ENCODE measurements around the gene IFITM2. TPM values are rescaled to one million over a fixed set of nuclear protein-coding genes. Genes with fewer than 3 reads are reported as not detected.

The IFITM2 gene
- total and polyA plus RNA-seq, 2 donors (not counting 1 experiment from before 2014, with no cell fraction given) = 51.2 to 714 TPM

DNA sequence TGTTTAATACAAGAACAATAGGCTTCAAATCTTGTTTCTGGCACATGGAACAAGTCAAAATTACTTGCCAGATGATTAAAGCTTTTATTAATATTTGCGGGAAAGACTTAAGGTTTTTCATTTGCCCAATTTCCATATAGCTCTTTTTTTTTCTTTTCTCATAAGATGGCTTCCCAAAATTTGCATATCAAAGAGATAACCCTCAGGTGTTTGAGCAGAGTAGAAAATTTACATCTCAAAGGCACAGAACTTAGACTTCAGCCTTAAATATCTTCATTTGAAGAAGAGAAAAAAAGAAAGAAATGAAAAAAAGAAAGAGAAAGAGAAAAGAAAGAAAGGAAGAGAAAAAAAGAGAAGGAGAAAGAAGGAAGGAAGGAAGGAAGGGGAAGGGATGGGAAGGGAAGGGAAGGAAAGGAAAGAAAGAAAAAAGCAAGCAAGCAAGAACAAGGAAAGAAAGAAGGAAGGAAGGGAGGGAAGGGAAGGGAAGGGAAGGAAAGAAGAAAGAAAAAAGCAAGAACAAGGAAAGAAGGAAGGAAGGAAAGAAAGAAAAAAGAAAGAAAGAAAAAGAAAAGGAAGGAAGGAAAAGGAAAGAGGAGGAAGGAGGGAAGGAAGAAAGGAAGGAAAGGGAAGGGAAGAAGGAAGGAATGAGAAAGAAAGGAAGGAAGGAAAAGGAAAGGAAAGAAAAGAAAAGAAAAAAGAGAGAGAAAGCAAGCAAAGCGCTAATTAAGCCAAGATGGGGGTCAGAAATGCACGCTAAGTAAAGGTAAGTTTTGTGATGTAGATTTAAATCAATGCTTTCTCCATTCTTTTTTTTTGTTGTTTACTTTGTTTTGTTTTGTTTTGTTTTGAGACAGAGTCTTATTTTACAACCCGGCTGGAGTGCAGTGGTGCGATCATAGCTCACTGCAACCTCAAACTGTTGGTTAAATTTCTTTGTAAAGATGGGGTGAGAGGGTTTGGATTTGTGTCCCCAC is 33.2 kb downstream of the IFITM2 start:
- Histone ChIP-seq H3K27ac (ENCODE audit: insufficient read depth, low read length) (no peak overlapping the region), H3K9ac (ENCODE audit: insufficient read depth, low read length) (no peak overlapping the region), H3K36me3 (ENCODE audit: control insufficient read depth, insufficient read depth, low read length) (no peaks in the 10 kb centered on the region), H3K4me3 (replicated peaks in 1 of 4; ENCODE audit: control extremely low read depth in 1 of 4, insufficient read depth in 1 of 4, low read depth in 3 of 4, low read length in 4 of 4) (no peak overlapping the region), H3K4me2 (ENCODE audit: extremely low read depth, insufficient read depth, low read length) (no peak overlapping the region), H3K9me3 (ENCODE audit: control insufficient read depth, insufficient read depth, low read depth, low read length) (no peaks in the 10 kb centered on the region), H4K20me1 (ENCODE audit: control insufficient read depth, extremely low read depth, insufficient read depth, low read length) (no peaks in the 10 kb centered on the region), H3K4me1 (ENCODE audit: control insufficient read depth, extremely low read depth, insufficient read depth, low read length) (no peaks in the 10 kb centered on the region), H3K79me2 (ENCODE audit: control insufficient read depth, insufficient read depth, low read length) (no peaks in the 10 kb centered on the region), H2AFZ (ENCODE audit: low read length) (no peak overlapping the region), H3K27me3 (ENCODE audit: control insufficient read depth, insufficient read depth, low read length) (no peaks in the 10 kb centered on the region)
- TF ChIP-seq EZH2 (IDR thresholded peaks at IDR 0.05; ENCODE audit: low read length, missing control alignments) = no peak
- TF ChIP-seq, protein P1, sequence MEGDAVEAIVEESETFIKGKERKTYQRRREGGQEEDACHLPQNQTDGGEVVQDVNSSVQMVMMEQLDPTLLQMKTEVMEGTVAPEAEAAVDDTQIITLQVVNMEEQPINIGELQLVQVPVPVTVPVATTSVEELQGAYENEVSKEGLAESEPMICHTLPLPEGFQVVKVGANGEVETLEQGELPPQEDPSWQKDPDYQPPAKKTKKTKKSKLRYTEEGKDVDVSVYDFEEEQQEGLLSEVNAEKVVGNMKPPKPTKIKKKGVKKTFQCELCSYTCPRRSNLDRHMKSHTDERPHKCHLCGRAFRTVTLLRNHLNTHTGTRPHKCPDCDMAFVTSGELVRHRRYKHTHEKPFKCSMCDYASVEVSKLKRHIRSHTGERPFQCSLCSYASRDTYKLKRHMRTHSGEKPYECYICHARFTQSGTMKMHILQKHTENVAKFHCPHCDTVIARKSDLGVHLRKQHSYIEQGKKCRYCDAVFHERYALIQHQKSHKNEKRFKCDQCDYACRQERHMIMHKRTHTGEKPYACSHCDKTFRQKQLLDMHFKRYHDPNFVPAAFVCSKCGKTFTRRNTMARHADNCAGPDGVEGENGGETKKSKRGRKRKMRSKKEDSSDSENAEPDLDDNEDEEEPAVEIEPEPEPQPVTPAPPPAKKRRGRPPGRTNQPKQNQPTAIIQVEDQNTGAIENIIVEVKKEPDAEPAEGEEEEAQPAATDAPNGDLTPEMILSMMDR (conservative IDR thresholded peaks at IDR 0.05 in 1 of 2, IDR thresholded peaks at IDR 0.05 in 1 of 2; ENCODE audit: low read depth in 1 of 2, low read length in 2 of 2) = no peak
- no peak for DNase-seq (ENCODE audit: low read depth in 2 of 2)

DNA sequence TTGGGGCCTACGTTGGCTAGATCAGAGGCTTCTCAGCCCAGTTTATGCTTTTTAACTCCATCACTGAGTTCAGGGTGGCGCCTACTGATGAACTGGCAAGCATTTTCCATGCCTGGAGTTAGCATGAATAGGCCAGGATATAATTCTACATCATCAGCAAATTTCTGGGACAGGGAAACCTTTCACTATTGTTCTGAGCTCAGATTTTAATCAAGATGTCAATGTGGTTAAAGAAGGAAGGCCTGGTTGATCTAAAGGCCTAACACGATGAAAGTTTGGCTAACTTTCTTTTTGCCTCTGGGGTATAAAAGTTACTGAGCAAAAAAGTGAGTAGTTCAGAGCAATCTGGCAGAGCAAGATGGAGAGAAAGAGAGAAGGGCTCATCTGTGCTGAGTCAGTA is 34.7 kb downstream of the IFITM2 start:
- H2AFZ ChIP-seq (ENCODE audit: low read length) = no peak overlapping the region
- no peaks in the 10 kb centered on the region for H3K27me3 ChIP-seq (ENCODE audit: control insufficient read depth, insufficient read depth, low read length)
- no peak overlapping the region for H3K27ac ChIP-seq (ENCODE audit: insufficient read depth, low read length)
- no peaks in the 10 kb centered on the region for H3K79me2 ChIP-seq (ENCODE audit: control insufficient read depth, insufficient read depth, low read length)
- no peaks in the 10 kb centered on the region for H3K36me3 ChIP-seq (ENCODE audit: control insufficient read depth, insufficient read depth, low read length)
- no peaks in the 10 kb centered on the region for H4K20me1 ChIP-seq (ENCODE audit: control insufficient read depth, extremely low read depth, insufficient read depth, low read length)
- H3K9ac ChIP-seq (ENCODE audit: insufficient read depth, low read length) = no peak overlapping the region
- no peaks in the 10 kb centered on the region for H3K4me1 ChIP-seq (ENCODE audit: control insufficient read depth, extremely low read depth, insufficient read depth, low read length)
- no peaks in the 10 kb centered on the region for H3K9me3 ChIP-seq (ENCODE audit: control insufficient read depth, insufficient read depth, low read depth, low read length)
- TF ChIP-seq, protein P1 (conservative IDR thresholded peaks at IDR 0.05 in 1 of 2, IDR thresholded peaks at IDR 0.05 in 1 of 2; ENCODE audit: low read depth in 1 of 2, low read length in 2 of 2) = no peak
- no peak for TF ChIP-seq EZH2 (IDR thresholded peaks at IDR 0.05; ENCODE audit: low read length, missing control alignments)
- no peak for DNase-seq (ENCODE audit: low read depth in 2 of 2)
- H3K4me3 ChIP-seq (replicated peaks in 1 of 4; ENCODE audit: control extremely low read depth in 1 of 4, insufficient read depth in 1 of 4, low read depth in 3 of 4, low read length in 4 of 4) = no peak overlapping the region
- no peak overlapping the region for H3K4me2 ChIP-seq (ENCODE audit: extremely low read depth, insufficient read depth, low read length)

DNA sequence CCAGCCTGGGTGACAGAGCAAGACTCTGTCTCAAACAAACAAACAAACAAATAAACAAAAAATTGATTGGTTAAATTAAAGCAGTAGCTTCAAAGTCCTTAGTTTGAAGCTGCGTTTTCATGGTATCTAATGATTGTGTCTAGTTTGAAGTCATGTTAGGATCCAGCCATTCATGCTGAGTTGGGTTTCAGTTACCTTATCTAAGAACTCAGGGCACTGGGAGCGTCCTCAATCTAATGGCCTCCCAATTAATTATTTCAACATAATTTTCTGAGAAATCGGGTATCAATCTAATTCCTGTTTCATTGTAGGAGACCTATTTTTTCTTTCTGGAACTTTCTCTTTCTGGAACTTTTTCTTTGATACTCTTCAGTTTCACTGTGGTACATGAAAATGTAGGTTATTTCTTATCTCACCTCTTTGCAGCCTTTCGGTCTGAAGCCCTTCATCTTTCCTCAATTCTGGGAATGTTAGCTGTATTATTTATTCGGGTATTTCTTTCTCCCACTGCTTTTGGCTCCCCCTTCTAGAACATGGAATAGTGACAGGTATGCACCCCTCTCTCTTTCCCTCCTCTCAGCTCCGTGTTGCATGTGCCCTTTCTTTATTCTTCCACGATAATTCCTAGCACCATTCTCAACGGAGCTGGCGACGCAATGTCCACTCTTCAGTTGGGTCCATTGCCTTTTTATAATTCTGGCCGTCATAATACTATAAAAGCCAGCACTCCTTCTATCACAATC is 37.4 kb downstream of the IFITM2 start:
- no peaks in the 10 kb centered on the region for H3K36me3 ChIP-seq (ENCODE audit: control insufficient read depth, insufficient read depth, low read length)
- no peaks in the 10 kb centered on the region for H4K20me1 ChIP-seq (ENCODE audit: control insufficient read depth, extremely low read depth, insufficient read depth, low read length)

More for the DNA sequence above, 37.4 kb downstream of the IFITM2 start:
- no peak overlapping the region for H2AFZ ChIP-seq (ENCODE audit: low read length)
- no peaks in the 10 kb centered on the region for H3K27me3 ChIP-seq (ENCODE audit: control insufficient read depth, insufficient read depth, low read length)
- no peak overlapping the region for H3K4me3 ChIP-seq (replicated peaks in 1 of 4; ENCODE audit: control extremely low read depth in 1 of 4, insufficient read depth in 1 of 4, low read depth in 3 of 4, low read length in 4 of 4)
- TF ChIP-seq, protein P1 (conservative IDR thresholded peaks at IDR 0.05 in 1 of 2, IDR thresholded peaks at IDR 0.05 in 1 of 2; ENCODE audit: low read depth in 1 of 2, low read length in 2 of 2) = no peak
- TF ChIP-seq EZH2 (IDR thresholded peaks at IDR 0.05; ENCODE audit: low read length, missing control alignments) = no peak
- no peak overlapping the region for H3K9ac ChIP-seq (ENCODE audit: insufficient read depth, low read length)
- H3K4me1 ChIP-seq (ENCODE audit: control insufficient read depth, extremely low read depth, insufficient read depth, low read length) = no peaks in the 10 kb centered on the region
- H3K79me2 ChIP-seq (ENCODE audit: control insufficient read depth, insufficient read depth, low read length) = no peaks in the 10 kb centered on the region
- no peak overlapping the region for H3K27ac ChIP-seq (ENCODE audit: insufficient read depth, low read length)
- H3K4me2 ChIP-seq (ENCODE audit: extremely low read depth, insufficient read depth, low read length) = no peak overlapping the region
- no peak for DNase-seq (ENCODE audit: low read depth in 2 of 2)
- no peaks in the 10 kb centered on the region for H3K9me3 ChIP-seq (ENCODE audit: control insufficient read depth, insufficient read depth, low read depth, low read length)

All from fibroblast of lung (primary cell).